PC-3 (cell line): ENCODE data around the gene AMMECR1.

Experiments
- CTCF ChIP-seq: fragments of 300-600 bp; sonication (generic); conservative IDR thresholded peaks from 2 replicates; pipeline ENCODE4 v1.5.1; 2017; ENCODE audit warnings: antibody characterized with exemption, low read depth, mild to moderate bottlenecking, low read length
- EZH2 ChIP-seq: fragments of 300-600 bp; sonication (generic); IDR thresholded peaks from one replicate; pipeline ENCODE4 v1.6.1; 2017; ENCODE audit warnings: antibody characterized with exemption, mild to moderate bottlenecking, low read length; ENCODE audit not compliant: unreplicated experiment

- TF ChIP-seq CTCF: no peak
- TF ChIP-seq EZH2: no peak
Measured at GRCh38 chrX:110310000-110310790, 7.7 kb downstream of the AMMECR1 start.
